Activated naive CD4-positive, alpha-beta T cell treated with anti-CD3 and anti-CD28 coated beads, Interleukin-2, amount 50 U/mL, for 72 hours (primary cell): Measurements from ENCODE around the gene MORC1. TPM values are rescaled to one million over a fixed set of nuclear protein-coding genes. Genes with fewer than 3 reads are reported as not detected.
"Not testable (repeated sequence)": the region's sequence is repeated elsewhere in the genome, so short reads cannot be mapped to it uniquely, and the experiment has no call there.

Source experiments
- ATAC-seq, 2 donors: fragments of 150-1000 bp; cut with Tn5 transposase; 2 replicates each; pipeline ENCODE4 v1.10.0; 2021; ENCODE audit warnings: mild to moderate bottlenecking in 2 of 2, moderate library complexity in 2 of 2
- DNase-seq, 2 donors: peaks; one replicate each; pipeline ENCODE4 v3.0.0; 2021 to 2022; ENCODE audit warnings: low spot score in 2 of 2
- H3K27ac Mint-ChIP-seq, 2 donors: one replicate each; pipeline ENCODE4 v1.8.0; 2022; ENCODE audit warnings: mild to moderate bottlenecking in 2 of 2, mixed read lengths in 2 of 2
- H3K36me3 Mint-ChIP-seq, 2 donors: one replicate each; pipeline ENCODE4 v1.8.0; 2022; ENCODE audit warnings: mixed read lengths in 2 of 2
- H3K9me3 Mint-ChIP-seq, 2 donors: one replicate each; pipeline ENCODE4 v1.8.0; 2022; ENCODE audit warnings: mixed read lengths in 2 of 2
- total RNA-seq, 2 donors: library from RNA; stranded (reverse); gene quantifications; one replicate each; pipeline ENCODE4 v1.2.3, GENCODE V29; 2022

The MORC1 gene
- total RNA-seq, 2 donors from 2014 or later, result not detected

DNA sequence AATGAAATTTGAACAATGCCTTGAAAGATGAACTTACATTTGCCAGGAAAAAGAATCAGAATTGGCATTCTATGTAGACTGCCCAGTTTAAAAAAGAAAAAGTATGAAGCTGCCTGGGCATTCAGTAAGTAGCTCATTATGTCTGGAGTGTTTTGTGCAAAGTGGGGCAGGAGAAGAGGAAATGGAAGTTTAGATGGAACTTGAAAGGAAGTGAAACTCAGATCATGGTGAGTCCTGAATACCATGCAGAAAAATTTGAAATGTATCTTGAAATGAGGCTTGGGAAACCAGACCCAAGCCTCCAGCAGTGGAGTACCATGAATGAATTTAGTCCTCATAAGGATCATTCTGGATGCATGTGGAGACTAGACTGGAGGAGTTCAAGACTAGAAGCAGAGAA is 4.8 kb upstream of the MORC1 start:
- ATAC-seq (no peak), DNase-seq (no peak)
- H3K27ac Mint-ChIP-seq, result no peak overlapping the region
- peaks cover 5 to 6% of the 10 kb centered on the region in 2 donors for H3K9me3 Mint-ChIP-seq
- peaks cover 7% of the 10 kb centered on the region in 2 donors for H3K36me3 Mint-ChIP-seq

DNA sequence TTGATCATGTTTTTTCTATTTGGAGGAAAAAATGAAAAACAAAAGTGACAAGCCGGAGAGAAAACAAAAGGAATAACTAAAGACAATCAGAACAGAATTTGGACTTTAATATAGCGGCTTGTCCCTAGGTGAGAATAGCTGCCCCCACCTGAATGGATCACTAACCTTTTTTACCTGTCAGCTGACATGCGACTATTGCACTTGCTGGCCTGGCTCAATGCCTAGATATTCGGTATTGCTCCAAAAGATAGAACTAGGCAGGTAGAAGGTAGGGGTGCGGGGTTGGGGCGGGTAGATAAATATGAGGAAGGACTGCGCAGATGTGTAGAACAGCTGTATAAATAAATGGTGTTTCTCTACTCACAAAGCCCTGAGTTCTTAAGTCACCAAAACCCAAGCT is 650 bp upstream of the MORC1 start:
- Mint-ChIP-seq H3K9me3 (peaks cover 5 to 6% of the 10 kb centered on the region in 2 donors), H3K36me3 (peaks cover 7% of the 10 kb centered on the region in 2 donors), H3K27ac (no peak overlapping the region)
- ATAC-seq (no peak), DNase-seq (no peak)

DNA sequence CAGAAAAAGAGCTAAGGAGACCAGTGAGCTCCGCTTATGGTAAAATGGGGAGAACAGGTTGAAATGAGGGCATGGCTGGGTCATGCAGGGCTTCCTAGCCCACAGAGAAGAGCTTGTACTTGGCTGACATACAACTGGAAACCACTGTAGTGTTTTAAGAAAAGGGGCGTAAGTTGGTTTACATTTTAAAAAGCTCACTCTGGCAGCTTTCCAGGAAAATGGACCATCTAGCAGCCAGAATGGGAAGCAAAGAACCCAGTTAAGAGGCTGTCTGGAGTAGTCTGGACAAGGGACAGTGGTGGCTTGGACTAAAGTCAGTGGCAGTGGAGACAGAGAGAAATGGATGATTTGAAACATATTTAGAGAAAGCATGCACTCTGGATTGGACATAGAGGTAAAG is 1.9 kb downstream of the MORC1 start:
- H3K27ac Mint-ChIP-seq, result no peak overlapping the region
- DNase-seq (no peak), ATAC-seq (no peak)
- no peaks in the 10 kb centered on the region for H3K9me3 Mint-ChIP-seq
- no peaks in the 10 kb centered on the region for H3K36me3 Mint-ChIP-seq

DNA sequence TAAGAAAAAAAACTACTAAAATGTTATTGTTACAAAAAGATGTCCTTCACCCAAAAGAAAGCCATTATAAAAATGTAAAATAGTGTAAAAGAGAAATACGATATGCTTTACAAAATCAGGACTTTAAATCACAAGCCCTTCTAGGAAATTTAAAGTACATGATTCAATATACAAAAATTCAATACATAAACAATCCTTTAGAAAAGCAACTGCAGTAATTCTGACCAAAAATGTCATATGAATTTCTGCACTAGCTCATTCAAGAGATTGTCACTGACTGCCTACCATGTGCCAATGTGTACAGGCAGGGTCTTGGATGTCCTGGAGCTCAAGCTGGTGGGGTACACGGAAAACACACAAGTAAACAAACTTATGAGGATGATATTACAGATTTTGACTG is 2.5 kb downstream of the MORC1 start:
- Mint-ChIP-seq H3K36me3 (no peaks in the 10 kb centered on the region), H3K9me3 (no peaks in the 10 kb centered on the region), H3K27ac (no peak overlapping the region)
- no peak for ATAC-seq
- no peak for DNase-seq

DNA sequence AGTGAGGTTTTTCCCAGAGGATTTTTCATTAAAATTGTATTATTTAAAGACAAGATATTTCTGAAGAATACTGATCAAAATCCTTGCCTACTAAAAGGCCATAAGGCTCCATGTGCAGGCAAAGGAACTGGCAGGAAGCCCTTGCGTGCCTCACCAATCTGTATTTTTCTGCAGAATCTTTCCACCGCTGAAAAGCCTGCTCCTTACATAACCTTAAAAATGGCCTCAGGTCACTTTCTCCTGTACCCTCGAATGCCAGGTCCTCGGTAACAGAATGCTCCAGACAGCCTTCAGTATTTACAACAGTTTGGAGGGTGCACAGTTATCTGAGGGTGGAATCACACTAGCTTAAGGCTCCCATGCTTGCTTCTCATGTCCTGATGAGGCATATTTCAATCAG is 3.2 kb downstream of the MORC1 start:
- DNase-seq, result no peak
- no peaks in the 10 kb centered on the region for H3K36me3 Mint-ChIP-seq
- no peak overlapping the region for H3K27ac Mint-ChIP-seq
- no peak for ATAC-seq
- H3K9me3 Mint-ChIP-seq, result no peaks in the 10 kb centered on the region

DNA sequence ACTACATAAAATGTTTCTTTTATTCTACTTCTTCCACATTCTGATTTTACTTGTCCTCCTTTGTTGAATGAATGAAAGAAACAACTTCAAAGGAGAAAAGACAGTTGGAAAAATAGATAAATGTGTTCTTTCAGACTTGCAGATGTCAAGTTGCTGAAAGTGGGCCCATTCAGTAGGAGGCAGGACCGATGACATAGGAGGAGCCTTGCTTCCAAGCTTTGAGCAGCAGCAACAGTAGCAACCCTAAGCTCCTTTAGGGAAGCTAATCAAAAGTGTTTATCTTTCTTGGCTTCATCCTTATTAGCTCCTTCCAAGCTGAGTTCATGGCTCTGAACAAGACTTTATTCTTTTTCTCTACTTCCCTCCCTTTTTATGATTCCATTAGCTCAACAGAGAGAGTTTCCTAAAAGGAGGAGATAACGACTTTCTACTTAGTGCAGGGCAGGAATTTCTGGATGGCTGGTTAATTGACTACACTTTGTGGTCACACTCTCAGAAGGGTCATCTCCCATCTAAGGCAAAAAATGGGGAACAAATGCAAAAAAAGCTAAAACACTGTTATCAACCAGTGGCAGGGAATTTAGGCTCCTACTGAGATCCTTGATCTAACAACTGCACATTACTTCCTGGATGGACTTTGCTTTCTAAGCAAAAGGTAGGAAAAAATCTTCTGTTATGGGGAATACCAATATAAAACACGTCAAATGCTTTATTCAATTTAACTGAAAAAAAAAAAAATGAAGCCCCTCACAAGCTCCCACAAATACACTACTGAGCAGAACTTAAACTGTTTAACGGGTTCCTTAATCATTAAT is 4.8 kb downstream of the MORC1 start:
- DNase-seq (no peak), ATAC-seq (no peak)
- H3K9me3 Mint-ChIP-seq, result no peaks in the 10 kb centered on the region
- H3K36me3 Mint-ChIP-seq, result no peaks in the 10 kb centered on the region
- no peak overlapping the region for H3K27ac Mint-ChIP-seq

DNA sequence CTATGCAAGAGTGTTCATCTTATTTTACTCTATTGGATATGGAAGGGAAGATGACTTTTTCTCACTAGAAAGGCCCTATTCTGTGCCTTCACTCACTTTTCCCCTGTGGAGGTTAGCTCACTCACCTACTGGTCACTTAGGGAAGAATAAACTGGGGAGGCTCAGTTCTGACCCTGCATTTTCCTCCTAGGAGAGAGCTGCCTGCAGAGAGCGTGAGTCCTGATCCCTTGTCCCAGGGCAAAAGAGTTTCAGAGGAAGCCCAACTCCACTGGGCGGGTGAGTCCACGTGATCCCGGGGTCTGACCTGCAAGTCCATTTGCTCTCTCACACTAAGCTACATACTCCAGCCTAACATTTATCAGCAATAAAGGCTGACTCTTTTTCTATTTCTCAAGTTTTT is 8.4 kb downstream of the MORC1 start:
- Mint-ChIP-seq H3K9me3 (no peaks in the 10 kb centered on the region), H3K36me3 (no peaks in the 10 kb centered on the region), H3K27ac (no peak overlapping the region)
- ATAC-seq (no peak), DNase-seq (no peak)

DNA sequence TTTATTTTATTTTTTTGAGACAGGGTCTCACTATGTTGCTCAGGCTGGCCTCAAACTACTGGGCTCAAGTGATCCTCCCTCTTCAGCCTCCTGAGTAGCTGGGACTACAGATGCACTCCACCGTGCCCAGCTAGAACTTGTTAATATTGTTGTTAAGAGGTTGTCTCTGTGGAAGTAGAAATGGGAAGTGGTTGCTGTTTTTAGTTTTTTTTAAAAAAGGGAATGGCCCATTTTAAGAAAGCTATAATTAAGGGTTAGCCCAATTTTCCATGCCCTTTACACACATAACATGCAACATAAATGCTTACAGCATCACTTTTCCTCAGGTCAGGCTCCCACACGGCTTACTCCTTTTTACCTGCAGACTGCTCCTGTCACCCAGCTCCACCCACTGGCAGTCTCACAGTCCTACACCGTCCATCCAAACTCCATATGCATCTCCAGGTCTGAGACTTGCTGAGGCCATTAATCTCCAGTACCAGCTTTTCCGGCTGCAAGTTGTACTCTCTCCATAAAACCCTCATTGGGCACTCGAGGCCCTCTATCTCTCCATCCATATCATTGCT is 19.8 kb downstream of the MORC1 start:
- no peaks in the 10 kb centered on the region for H3K9me3 Mint-ChIP-seq
- DNase-seq (no peak), ATAC-seq (no peak)
- H3K27ac Mint-ChIP-seq, result no peak overlapping the region
- H3K36me3 Mint-ChIP-seq, result no peaks in the 10 kb centered on the region

DNA sequence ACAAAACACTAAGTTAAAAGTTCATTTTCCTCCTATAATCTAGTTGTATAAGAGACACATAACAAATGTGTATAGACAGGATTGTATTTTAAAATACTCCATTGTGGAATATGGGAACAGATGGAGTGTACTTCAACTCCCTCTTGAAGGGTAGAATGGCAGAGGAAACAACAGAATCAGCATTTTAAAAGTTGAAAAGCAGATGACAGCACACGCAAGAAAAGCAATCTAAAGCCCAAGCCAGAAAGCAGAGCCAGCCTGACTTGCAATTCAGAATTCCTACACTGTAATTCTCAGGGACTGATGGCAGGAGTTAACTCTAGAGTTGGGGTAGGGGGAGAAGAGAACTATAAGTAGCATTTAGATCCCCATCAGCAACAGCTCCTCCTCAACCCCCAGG is 22.8 kb downstream of the MORC1 start:
- ATAC-seq, result no peak

DNA sequence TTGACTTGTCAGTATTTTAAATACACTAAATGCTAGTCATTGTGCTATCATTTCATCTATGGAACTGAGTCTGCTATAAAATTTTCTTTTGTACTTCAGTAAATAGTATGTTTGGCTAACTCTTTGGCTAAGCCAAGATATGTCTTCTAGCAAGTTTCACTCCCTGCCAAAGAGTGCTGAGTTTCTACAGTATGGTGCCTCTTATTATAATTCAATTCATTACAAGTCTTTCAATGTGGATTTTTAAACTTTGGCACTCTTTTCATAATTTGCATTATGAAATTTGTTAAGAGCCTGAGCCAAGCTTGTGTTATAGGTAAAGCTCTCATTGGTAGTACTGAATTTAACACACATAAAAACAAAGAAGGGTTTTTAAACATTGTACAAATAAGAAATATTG is 24.4 kb downstream of the MORC1 start:
- H3K36me3 Mint-ChIP-seq, result no peaks in the 10 kb centered on the region
- ATAC-seq, result no peak
- DNase-seq, result no peak
- H3K9me3 Mint-ChIP-seq, result no peaks in the 10 kb centered on the region
- H3K27ac Mint-ChIP-seq, result no peak overlapping the region

More for the DNA sequence above, 22.8 kb downstream of the MORC1 start:
- no peak for DNase-seq
- Mint-ChIP-seq H3K36me3 (no peaks in the 10 kb centered on the region), H3K9me3 (no peaks in the 10 kb centered on the region), H3K27ac (no peak overlapping the region)

DNA sequence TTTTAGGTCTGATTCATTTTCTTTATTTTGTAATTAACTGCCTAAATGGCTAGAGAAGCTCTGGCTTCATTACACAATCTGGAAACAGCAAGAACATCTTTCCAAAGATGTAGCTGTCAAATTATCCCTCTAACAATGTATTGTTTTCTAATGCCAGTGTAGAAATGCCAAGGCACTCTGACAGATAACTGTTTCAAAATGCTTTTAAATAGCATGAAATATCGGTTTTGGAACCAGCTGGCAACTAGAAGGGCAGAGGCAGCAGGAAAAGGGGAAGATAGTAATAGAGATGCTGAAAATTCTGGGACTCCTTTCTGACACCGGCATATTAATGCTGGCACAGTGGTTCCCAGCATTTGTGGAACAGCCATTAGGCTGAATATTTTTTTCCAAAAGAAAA is 26.1 kb downstream of the MORC1 start:
- ATAC-seq (no peak), DNase-seq (no peak)
- Mint-ChIP-seq H3K36me3 (no peaks in the 10 kb centered on the region), H3K9me3 (no peaks in the 10 kb centered on the region), H3K27ac (no peak overlapping the region)

DNA sequence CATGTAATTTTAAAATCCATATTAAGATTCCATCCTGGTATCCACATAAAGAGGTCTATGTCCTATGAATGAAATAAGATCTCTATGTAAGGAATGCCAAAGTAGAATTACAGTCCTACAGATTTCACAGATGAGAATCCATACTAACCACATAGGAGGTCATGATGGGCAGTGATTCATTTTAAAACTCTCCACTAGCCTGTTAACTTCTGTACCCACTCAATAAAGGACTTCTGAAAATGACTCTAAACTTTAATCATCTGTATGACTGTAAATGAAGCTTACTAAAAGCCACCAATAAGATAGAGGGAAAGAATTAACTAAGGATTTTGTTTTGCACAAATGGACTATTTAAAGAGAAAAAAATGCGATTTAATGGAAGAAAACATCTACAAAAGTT is 28.7 kb downstream of the MORC1 start:
- peak; percentile 70 to 89 for ATAC-seq
- no peak for DNase-seq

DNA sequence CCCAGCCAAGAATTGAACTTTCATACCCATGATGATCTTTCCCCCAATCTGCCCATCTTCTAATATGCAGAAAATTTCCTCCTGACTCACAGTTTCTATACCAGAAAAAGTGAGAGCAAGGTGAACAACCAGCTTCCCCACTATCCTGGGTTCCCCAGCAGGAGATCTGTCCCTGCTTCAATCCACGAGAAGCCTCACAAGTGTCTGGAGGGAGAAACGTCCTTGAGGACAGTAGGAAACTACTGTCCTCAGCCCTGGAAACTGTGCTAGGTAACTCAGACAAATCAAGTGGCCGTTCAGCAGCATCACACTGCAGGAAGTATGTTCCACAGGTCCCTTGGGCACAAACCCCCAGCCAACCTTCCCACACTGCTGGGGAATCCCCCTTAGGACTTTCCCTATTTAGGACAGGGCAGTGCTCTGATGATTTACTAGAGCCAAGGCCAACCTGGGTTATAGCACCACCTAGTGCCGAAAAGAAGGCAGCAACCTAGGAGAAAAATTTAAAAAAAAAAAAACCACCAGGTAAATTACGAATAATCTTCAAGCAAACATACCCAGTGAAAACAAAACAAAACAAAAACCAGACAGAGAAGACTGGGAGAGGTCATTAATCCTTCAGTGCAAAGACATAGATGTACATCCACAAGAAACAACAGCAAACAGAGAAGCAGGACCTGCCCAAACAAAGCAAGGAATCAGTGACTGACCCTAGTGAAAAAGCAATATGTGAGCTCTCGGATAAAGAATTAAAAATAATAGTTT is 36.0 kb downstream of the MORC1 start:
- peak; percentile 63 to 83 for ATAC-seq
- DNase-seq, result peak in 1 of 2 donors; percentile 18
- no peaks in the 10 kb centered on the region for H3K36me3 Mint-ChIP-seq
- no peaks in the 10 kb centered on the region for H3K9me3 Mint-ChIP-seq
- peak overlapping the region in 1 of 2 donors; percentile 57 for H3K27ac Mint-ChIP-seq

More for the DNA sequence above, 28.7 kb downstream of the MORC1 start:
- no peaks in the 10 kb centered on the region for H3K36me3 Mint-ChIP-seq
- H3K27ac Mint-ChIP-seq, result no peak overlapping the region
- H3K9me3 Mint-ChIP-seq, result no peaks in the 10 kb centered on the region

DNA sequence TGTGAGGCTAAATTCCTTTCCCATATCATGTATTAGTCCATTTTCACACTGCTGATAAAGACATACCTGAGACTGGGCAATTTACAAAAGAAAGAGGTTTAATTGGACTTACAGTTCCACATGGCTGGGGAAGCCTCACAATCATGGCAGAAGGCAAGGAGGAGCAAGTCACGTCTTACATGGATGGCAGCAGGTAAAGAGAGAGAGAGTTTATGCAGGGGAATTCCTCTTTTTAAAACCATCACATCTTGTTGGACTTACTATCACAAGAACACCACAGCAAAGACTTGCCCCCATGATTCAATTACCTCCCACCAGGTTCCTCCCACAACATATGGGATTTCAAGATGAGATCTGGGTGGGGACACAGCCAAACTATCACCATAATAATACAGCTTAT is 37.8 kb downstream of the MORC1 start:
- H3K9me3 Mint-ChIP-seq, H3K36me3 Mint-ChIP-seq, ATAC-seq, H3K27ac Mint-ChIP-seq, DNase-seq: not testable (repeated sequence)

DNA sequence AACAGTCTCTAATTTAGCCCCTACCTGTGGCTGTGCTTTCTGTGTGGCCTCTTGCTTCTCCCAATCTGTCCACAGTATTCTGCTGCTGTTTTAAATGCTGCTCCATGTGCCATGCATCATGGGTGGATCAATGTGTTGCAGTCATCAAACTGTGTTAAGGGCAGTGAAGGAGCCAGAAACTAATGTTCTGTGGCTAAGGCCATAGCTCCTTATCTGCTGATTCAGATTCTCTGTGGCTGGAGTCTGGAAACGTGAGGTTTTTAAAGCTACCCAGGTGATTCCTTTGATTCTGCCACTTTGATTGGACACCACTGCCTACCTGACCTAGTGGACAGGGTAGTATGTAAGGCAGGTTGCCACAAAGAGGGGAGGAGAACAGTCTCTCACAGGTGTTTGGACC is 44.8 kb downstream of the MORC1 start:
- no peak overlapping the region for H3K27ac Mint-ChIP-seq
- no peak for ATAC-seq
- H3K9me3 Mint-ChIP-seq, result no peaks in the 10 kb centered on the region
- no peak for DNase-seq
- no peaks in the 10 kb centered on the region for H3K36me3 Mint-ChIP-seq

DNA sequence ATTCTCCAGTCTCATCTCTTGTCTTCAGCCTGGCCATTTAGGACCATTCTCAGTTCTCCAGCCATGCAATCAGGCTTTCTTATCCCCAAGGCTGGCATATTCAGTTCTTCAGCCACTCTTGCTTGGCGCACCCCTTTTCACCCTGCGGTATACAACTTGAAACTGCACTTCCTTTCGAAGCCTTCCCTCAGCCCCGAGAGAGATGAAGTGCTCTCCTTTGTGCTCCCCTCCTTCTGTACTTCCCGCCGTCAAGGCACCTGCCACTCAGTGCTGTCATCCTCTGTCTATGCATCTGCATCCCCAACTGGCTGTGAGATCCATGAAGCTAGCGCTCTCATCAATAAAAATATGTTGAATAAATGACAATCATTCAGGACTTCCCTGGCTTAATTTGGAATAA is 45.7 kb downstream of the MORC1 start:
- DNase-seq, result no peak
- no peaks in the 10 kb centered on the region for H3K9me3 Mint-ChIP-seq
- no peak for ATAC-seq
- H3K36me3 Mint-ChIP-seq, result no peaks in the 10 kb centered on the region
- no peak overlapping the region for H3K27ac Mint-ChIP-seq

DNA sequence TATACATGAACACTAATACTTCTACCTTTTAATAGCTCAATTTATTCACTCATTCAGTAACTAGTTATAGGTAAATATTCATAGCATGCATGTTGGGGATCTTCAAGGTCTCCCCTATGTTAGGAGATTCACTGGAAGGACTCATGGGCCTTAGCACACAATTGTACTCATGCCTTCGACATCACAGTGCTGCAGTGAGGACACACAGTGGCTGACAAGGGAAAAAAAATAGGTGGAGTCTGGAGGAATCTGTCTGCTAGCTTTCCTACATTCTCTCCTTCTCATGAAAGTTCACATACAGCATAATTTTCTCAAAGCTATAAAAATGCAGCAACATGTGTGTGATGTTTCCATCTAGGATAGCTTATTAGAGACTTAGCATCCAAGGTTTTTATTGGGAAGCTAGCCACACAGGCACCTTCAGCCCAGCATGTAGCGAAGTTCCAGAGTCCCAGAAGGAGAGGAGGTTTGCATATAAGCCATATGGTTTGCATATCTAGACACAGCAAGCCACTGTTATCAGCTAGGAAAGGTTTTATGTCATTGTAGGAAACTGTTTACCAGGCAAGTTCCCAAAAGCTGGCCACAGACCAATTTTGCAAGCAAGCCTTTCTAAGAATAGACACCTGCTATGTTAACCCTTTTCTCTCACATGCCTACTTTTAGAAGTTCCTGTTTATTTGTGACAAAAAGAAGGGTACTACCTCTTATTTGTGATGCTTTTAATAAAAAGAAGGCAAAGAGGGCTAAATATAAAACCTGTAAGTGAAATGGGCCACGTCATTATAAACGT is 46.4 kb downstream of the MORC1 start:
- no peaks in the 10 kb centered on the region for H3K9me3 Mint-ChIP-seq
- no peak overlapping the region for H3K27ac Mint-ChIP-seq
- no peak for DNase-seq
- no peaks in the 10 kb centered on the region for H3K36me3 Mint-ChIP-seq
- ATAC-seq, result no peak
